SK-N-MC (cell line): ENCODE results near the gene LUZP1.

Experiments used
- DNase-seq: peaks from one replicate; pipeline ENCODE4 v3.0.0-alpha.2; 2011; ENCODE audit warnings: low read depth, low spot score
- H3K27ac ChIP-seq: fragments of 200-600 bp; sonication (generic); 2 replicates; pipeline ENCODE4 v1.5.1; 2016; ENCODE audit warnings: mixed run types
- H3K36me3 ChIP-seq: fragments of 200-600 bp; sonication (generic); 2 replicates; pipeline ENCODE4 v1.6.1; 2017; ENCODE audit warnings: antibody characterized with exemption, low read length, mixed read lengths; ENCODE audit not compliant: insufficient read depth
- H3K4me3 ChIP-seq: fragments of 200-600 bp; sonication (generic); 2 replicates; pipeline ENCODE4 v1.5.1; 2016
- H3K9ac ChIP-seq: fragments of 200-600 bp; sonication (generic); 2 replicates; pipeline ENCODE4 v1.8.0; 2017; ENCODE audit warnings: mixed run types, mixed read lengths; ENCODE audit not compliant: insufficient read length
- H3K9me3 ChIP-seq: fragments of 200-600 bp; sonication (generic); 2 replicates; pipeline ENCODE4 v1.6.1; 2017; ENCODE audit warnings: low read depth, mild to moderate bottlenecking, antibody characterized with exemption, low read length, moderate library complexity, mixed read lengths
- EZH2 ChIP-seq: fragments of 200-600 bp; sonication (generic); IDR thresholded peaks from one replicate; pipeline ENCODE4 v1.6.1; 2017; ENCODE audit warnings: antibody characterized with exemption
- FOXP2 ChIP-seq: optimal IDR thresholded peaks from 2 replicates; pipeline ENCODE3; 2011; ENCODE audit warnings: mild to moderate bottlenecking, moderate library complexity; ENCODE audit not compliant: insufficient read depth; ENCODE audit errors: extremely low read length, control extremely low read depth
- POLR2AphosphoS5 ChIP-seq: IDR thresholded peaks from 2 replicates; pipeline ENCODE4 v1.6.1; 2012; ENCODE audit warnings: mild to moderate bottlenecking, low read depth, low read length, borderline replicate concordance

The LUZP1 gene

GRCh38 chr1:23108918-23109533 lies 59.6 kb downstream of the LUZP1 start:
- Histone ChIP-seq H3K27ac (no peak overlapping the region), H3K9ac (no peak overlapping the region)
- TF ChIP-seq EZH2: no peak
- no peak for TF ChIP-seq FOXP2
- TF ChIP-seq POLR2AphosphoS5: no peak

DNA sequence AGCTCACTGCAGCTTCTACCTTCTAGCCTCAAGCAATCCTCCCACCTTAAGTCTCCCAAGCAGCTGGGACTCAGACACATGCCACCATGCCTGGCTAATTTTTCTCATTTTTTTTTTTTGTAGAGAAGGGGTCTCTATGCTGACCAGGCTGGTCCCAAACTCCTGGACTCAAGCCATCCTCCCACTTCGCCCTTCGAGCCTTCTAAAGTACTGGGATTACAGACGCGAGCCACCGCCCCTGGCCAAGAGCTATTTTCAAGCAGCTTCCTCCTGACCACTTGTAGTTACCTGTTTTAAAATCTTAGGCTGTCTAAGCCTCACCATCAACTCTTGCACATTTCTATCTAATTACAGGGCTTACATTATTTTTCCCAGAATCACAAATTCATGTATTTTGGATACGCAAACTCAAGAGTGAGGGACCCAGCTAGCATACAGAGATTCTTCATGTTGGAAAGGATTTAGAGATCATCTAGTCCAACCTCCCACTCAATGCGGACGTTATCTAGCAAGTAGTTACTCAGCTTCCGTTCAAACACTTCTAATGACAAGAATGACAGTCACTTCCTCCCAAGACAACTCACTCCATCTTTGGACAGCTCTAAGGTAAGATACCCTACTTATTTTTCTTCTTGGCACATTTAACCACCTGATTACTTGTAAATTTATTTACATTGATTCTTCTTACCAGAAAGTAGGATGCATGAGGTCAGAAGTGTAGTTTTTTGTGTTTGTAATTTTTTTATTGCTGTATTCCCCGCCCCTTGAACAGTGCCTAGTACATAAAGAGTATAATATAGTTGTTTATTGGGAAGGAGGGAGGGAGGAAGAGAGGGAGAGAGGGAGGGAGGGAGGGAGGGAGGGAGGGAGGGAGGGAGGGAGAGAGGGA lies 65.4 kb downstream of the LUZP1 start:
- Histone ChIP-seq H3K36me3 (peaks cover 8% of the 10 kb centered on the region; the same call in 1 of the 2 replicates), H3K9ac (no peak overlapping the region), H3K9me3 (no peaks in the 10 kb centered on the region), H3K27ac (no peak overlapping the region; the same call in 1 of the 2 replicates), H3K4me3 (no peak overlapping the region)
- DNase-seq: no peak
- TF ChIP-seq EZH2 (no peak), FOXP2 (no peak), POLR2AphosphoS5 (no peak)

More at GRCh38 chr1:23108918-23109533, 59.6 kb downstream of the LUZP1 start:
- no peak for DNase-seq
- Histone ChIP-seq H3K36me3 (peaks cover 17% of the 10 kb centered on the region), H3K4me3 (no peak overlapping the region), H3K9me3 (no peaks in the 10 kb centered on the region)

DNA sequence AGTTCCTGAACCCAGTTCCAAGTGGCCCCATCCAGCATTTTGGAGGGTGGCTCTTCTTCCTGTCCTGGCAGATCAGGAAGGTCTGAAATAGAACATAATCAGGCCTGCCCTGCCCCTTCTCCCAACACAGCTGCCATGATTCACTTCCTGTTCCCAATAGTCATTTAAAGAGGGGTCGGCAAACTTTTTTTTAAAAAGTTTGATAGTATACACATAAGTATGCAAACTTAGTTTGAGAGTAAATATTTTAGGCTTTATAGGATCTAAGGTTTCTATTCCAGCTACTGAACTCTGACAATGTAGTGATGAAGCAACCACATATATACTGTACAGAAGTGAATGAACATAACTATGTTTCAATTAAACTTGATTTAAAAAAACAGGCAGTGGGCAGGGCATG lies 66.4 kb downstream of the LUZP1 start:
- Histone ChIP-seq H3K9ac (no peak overlapping the region), H3K4me3 (no peak overlapping the region), H3K36me3 (peaks cover 3% of the 10 kb centered on the region; the same call in 1 of the 2 replicates), H3K9me3 (no peaks in the 10 kb centered on the region), H3K27ac (peak overlapping the region; percentile 8; the same call in 1 of the 2 replicates)
- TF ChIP-seq POLR2AphosphoS5 (no peak), FOXP2 (no peak), EZH2 (no peak)
- DNase-seq: no peak

DNA sequence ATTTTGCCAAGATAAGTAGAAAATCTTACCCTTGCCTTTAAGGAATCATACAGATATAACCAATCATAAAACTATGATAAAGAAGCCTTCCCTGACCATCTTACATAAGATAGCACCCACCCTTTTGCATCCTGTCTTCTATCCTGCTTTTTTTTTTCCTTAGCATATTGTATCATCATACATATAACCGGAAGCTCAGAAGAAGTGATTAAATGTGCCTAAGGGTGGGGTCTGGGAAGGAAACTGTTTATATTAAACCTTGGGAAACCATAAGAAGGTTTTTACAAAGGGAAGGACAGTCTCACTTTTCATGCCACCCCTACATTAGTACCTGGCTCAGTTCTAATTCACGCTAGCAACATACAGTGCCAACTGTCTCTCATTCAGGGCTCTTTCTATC lies 66.8 kb downstream of the LUZP1 start:
- Histone ChIP-seq H3K4me3 (no peak overlapping the region), H3K36me3 (peaks cover 1% of the 10 kb centered on the region; the same call in 1 of the 2 replicates), H3K9ac (no peak overlapping the region), H3K9me3 (no peaks in the 10 kb centered on the region), H3K27ac (peak overlapping the region; percentile 8; the same call in 1 of the 2 replicates)
- no peak for DNase-seq
- TF ChIP-seq FOXP2 (no peak), EZH2 (no peak), POLR2AphosphoS5 (no peak)

DNA sequence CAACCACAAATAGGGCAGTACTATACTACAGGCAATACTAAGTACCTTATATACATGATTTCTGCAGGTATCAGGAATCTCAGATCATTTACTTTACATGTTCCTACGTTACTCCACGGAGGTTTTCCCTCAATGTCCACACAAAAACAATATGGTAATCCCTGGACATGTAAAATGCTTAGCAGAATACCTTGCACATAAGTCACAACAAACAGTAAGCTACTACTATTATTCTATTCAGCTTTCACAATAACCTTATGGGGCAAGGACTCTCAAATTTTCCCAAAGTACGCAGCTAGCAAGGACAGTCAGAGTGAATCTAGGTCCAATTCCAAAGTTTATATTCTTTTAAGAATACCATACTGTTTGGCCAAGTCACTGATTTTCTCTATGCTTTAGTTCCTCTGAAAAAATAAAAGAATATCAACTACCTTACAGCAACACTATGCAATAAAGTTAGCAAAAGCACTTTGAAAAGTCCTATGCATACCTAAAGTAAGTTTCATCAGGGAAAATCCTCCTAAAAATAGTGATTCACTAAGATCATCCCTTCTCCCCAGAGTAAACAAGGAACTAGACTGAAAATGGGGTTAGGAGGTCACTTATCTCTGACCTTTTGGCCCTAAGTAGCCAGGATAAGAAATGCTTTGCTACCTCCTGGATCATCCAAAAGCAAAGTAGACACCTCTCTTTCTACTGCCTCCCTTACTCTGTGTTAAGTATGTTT lies 67.4 kb downstream of the LUZP1 start:
- Histone ChIP-seq H3K36me3 (no peaks in the 10 kb centered on the region), H3K27ac (peak overlapping the region; percentile 27), H3K9me3 (no peaks in the 10 kb centered on the region), H3K9ac (no peak overlapping the region), H3K4me3 (no peak overlapping the region)
- no peak for TF ChIP-seq EZH2
- TF ChIP-seq POLR2AphosphoS5: no peak
- no peak for TF ChIP-seq FOXP2
- DNase-seq: no peak

DNA sequence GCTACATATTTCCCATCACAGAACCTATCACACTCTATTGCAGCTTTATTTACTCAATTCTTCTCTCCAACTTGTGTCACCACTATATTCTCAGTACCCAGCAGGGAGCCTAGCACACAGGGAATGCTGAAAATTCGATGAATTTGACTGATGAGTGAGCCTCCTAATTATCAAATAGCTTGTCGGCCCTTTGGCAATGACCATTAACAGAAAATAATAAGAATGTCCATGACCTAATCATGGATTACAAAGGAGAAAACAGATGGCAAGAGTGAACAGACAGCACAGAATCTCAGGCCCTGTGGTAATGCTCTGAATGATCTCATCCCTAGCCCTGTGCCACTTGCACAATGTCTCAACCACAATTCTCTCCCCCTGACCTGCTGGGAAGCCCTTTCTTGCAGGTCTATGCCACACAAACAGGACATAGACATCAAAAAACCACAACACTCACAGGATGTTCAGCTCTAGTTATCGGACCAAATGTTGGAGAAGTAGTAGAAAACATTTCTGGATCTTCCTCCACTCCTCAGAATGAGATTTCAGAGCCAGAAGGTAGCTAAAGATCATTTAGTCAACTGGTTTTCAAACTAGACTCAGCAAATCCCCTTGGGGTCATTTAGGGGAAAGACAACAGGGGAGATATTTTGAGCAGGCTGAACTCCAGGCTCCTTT lies 68.4 kb downstream of the LUZP1 start:
- TF ChIP-seq EZH2 (no peak), FOXP2 (no peak), POLR2AphosphoS5 (no peak)
- no peak for DNase-seq
- Histone ChIP-seq H3K27ac (peak overlapping the region; percentile 27), H3K9me3 (no peaks in the 10 kb centered on the region), H3K4me3 (no peak overlapping the region), H3K36me3 (peaks cover 2% of the 10 kb centered on the region; the same call in 1 of the 2 replicates), H3K9ac (no peak overlapping the region)

- no peak for DNase-seq
- H3K9ac ChIP-seq: no peak overlapping the region
- no peaks in the 10 kb centered on the region for H3K9me3 ChIP-seq
- H3K36me3 ChIP-seq: peaks cover 12% of the 10 kb centered on the region
- no peak for TF ChIP-seq POLR2AphosphoS5
- no peak for TF ChIP-seq EZH2
- no peak for TF ChIP-seq FOXP2
- 0 out of 2 replicates have a peak overlapping the region, but pooled peaks have one; percentile 18 for H3K4me3 ChIP-seq
- no peak overlapping the region for H3K27ac ChIP-seq
These were observed 69.5 kb downstream of the LUZP1 start for GRCh38 chr1:23099171-23099536.
